COLO668 (cell line): ENCODE results near the gene PPP2R3B.
"Not testable (repeated sequence)": the region's sequence is repeated elsewhere in the genome, so short reads cannot be mapped to it uniquely, and the experiment has no call there.

Experiments used
- DNase-seq: peaks from one replicate; lab custom pipeline; 2025; ENCODE audit not compliant: unreplicated experiment; lab: John Stamatoyannopoulos, UW

PPP2R3B gene

DNA sequence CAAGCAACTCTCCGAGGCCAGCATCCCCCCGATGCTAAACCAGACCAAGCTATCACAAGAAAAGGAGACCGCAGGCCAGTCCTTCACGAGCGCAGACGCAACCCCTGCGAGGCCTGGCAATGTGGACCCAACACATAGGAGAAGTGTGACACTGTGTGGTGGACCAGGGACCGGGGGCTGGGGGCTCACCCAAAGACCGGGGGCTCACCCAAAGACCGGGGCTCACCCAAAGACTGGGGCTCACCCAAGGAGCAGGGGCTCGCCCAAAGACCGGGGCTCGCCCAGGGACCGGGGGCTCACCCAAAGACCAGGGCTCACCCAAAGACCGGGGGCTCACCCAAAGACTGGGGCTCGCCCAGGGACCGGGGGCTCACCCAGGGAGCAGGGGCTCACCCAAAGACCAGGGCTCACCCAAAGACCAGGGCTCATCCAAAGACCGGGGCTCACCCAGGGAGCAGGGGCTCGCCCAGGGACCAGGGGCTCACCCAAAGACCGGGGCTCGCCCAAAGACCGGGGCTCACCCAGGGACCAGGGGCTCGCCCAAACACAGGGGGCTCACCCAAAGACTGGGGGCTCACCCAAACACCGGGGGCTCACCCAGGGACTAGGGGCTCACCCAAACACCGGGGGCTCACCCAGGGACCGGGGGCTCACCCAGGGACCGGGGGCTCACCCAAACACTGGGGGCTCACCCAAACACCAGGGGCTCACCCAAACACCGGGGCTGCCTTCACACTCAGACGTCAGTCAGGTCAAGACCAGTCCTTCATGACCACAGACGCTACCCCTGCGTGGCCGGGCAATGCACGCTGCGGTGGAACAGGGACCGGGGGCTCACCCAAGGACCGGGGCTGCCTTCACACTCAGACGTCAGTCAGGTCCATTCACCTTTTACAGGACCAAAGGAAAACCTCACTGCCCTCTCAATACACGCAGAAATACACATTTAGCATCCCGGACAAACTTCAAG is 32.9 kb downstream of the PPP2R3B start:
- DNase-seq = no peak

DNA sequence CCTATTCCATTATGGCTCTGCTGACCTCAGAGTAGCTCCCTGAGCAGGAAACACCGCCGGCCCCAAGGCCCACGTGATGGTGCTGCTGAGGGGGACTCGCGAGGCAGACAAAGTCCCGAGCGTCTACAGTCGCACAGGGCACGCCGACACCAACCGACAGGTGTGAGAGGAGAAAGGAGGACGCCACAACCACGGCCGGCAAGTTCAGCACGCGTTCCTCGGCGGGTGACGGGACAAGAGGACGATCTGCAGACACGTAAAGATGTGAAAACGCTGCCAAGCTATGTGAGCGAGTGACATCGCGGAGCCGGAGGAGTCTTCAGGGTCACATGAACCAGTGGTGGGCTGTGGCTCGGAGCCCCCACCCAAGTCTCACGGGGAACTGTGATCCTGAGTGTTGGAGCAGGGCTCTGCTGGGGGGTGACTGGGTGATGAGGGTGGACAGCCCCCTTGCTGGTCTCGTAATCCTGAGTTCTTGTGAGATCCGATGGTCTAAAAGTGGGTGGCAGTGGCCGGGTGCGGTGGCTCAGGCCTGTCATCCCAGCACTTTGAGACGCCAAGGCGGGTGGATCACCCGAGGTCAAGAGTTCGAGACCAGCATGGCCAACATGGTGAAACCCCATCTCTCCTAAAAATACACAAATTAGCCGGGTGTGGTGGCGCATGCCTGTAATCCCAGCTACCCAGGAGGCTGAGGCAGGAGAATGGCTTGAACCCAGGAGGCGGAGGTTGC is 34.0 kb downstream of the PPP2R3B start:
- DNase-seq = no peak

DNA sequence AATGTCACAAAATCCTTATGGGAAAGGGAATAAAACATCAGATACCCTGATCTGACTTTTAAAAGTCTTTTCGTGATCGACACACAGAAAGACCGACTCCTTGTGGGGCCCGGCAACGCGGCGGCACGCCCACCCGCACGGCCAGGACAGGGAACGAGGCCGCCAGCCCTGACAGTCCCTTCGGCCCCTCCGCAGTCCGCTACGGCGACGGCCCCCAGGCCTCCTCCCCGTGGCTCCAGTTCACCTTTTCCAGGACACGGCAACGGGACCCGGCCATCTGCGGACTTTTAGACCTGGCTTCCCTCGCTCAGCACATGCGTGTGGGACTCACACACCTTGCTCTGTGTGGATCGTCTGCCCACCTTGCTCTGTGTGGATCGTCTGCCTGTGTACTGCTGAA is 34.5 kb downstream of the PPP2R3B start:
- DNase-seq = no peak

DNA sequence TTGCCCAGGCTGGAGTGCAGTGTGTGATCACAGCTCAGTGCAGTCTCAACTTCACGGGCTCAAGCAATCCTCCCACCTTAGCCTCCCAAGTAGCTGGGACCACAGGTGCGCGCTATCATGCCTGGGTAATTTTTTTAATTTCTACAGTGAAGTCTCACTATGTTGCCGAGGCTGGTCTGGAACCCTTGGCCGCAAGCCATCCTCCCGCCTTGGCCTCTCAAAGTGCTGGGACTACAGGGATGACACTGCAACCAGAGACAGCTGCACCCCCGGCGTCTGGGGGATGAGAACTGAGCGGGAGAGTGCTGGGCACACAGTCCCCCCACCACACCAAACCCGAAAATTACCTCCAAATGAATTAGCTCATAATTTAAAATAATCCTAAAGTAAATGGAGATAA is 35.0 kb downstream of the PPP2R3B start:
- no peak for DNase-seq

DNA sequence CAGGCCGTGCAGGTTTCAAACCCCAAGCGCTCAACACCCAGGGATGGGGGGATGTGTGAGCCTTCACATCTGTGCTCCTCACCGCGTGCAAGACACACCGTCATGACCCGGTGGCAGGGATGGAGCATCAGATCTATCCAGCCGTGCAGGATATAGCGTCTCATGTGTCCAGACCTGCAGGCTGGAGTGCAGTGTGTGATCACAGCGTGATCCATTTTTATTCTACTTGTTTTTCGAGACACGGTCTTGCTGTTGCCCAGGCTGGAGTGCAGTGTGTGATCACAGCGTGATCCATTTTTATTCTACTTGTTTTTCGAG is 35.4 kb downstream of the PPP2R3B start:
- not testable (repeated sequence) for DNase-seq

DNA sequence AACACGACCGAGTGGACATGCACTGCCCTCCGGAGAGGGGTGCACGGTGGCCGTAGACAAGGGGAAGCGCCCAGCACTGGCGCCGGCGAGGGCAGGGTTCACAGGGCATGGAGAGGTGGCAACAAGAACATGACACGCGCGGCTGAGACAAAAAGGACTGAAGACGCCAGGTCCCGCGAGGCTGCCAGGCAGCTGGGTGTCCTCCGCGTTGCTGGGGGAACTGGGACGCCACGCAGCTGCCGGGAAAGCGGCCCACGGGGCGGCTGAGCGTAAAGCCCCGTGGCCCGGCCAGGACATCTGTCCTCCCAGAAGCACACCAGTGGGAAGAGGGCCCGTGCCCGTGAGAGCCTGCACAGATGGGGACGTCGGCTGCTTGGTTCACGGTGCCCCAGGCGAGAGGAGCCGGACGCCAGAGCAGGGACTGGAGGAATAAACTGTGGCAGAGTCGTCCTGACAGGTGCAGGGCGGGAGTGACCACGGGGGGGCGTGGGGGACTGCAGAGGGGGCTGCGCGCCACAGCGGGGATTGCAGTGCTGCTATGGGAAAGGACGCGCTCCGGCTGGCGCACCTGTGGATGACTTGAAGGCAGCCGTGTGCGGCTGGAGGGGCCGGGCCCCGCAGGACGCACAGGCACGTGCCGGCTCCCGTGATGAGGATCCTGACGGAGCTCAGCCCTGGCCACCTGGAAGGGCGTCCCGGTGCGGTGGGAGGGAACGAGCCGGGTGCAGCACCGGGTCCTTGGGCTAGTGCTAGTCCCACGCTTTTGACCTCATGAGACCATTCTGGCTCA is 36.0 kb downstream of the PPP2R3B start:
- no peak for DNase-seq

DNA sequence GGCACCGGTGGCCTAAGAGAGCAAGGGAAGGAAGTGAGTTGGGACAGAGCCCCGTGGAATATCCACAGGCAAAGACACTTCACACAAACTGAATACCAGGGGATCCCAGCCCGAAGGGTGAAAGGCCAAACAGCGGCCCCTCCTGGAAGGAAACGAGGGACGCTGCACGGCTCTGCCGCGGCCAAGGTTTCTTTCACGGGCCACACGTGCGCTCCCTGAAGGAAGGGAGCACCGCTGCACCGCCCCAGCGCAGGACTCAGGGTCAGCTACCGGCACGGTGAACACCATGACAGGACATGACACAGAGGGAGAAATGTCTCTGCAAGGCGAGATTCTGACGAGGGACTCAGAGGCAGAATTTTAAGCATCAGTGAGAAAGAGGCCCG is 36.6 kb downstream of the PPP2R3B start:
- no peak for DNase-seq

DNA sequence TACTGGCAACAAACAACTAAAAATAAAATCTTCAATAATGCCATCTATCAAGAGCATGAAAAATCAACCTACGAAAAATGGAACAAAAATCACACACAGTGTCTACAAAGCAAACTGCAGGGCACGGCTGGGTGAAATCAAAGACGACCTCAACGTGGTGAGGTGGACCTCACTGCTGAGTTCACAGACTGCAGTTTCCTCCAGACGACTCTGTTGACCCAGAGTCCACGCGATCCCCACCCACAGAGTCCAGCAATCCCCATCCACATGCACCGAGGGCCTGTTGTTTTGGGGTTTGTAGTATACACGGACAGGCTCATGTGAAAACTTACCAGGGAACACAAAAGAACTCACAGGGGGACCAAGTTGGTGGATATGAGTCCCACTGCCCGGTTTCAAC is 37.0 kb downstream of the PPP2R3B start:
- no peak for DNase-seq

DNA sequence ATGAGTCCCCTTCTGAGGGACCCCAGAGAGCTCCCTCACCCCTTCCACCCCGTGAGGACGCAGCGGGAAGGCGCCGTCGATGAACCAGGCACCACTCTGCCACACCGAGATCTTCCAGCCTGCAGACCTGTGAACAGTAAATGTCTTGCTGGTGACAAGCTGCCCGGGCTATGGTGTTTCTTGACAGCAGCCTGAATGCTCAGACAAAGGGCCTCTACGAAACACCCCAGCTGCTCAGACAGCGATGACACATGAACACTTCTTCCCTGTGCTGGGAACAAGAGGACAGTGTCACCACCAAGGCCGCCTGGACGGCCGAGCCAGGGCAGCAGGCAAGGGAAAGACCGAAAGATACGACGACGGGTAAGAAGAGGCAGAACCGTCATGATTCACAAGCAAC is 37.5 kb downstream of the PPP2R3B start:
- no peak for DNase-seq

DNA sequence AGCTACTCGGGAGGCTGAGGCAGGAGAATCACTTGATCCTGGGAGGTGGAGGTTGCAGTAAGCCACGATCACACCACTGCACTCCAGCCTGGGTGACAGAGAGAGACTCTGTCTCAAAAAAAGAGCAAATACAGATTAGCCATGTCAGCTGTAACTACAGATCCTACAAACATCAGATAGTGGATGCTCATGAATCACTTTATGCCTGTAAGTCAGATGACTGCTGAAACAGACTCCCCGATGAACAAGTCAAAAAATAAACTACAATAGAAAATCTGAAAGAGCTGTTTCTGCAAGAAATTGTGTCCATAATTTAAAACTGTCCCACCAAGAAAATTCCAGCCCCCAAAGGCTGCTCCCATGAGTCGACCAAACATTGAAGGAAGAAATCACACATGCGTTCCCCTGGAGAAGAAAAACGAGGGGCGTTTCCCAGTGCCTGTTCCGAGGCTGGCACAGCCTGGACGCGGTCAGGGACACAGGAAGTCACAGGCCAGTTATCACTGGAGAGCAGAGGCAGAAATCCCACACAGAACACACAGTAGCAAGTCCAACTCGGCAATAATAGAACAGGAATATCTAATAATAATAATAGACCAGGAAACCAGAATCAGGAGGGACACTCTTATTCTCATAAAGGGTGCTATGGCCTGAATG is 38.1 kb downstream of the PPP2R3B start:
- no peak for DNase-seq

DNA sequence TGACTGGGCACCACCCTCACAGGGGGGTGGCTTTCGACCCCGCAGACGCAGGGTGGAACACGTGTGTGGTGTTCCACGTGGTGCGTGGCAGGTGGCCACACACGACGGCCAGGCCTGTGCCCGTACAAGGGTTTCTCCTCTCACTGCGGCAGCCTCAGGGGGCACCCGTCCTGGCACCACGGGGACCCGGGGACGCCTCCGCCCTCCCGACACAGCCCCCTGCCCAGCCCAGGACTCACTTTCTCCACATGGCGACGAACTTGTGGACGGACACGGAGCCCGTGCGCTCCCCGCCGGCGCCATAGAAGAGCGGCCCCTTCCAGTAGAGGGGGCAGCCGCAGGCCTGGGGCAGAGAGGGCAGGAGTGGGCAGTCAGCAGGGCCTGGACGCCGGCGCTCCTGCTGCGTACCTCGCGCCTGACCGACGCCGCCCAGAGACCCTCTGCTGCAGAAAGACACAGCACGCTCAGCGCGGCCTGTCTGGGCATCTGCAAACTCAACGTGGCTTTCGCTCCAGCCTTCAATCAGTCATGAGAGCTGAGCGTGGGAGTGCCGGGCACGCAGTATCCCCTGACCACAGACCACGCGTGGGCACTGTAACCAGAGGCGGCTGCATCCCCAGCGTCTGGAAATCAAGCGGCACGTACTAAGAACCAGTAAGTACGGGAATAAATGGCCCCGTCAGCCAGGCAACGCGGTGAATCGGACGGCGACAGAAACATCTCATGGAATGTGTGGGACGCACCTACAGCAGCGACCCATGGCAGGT is 39.2 kb downstream of the PPP2R3B start:
- DNase-seq = no peak

DNA sequence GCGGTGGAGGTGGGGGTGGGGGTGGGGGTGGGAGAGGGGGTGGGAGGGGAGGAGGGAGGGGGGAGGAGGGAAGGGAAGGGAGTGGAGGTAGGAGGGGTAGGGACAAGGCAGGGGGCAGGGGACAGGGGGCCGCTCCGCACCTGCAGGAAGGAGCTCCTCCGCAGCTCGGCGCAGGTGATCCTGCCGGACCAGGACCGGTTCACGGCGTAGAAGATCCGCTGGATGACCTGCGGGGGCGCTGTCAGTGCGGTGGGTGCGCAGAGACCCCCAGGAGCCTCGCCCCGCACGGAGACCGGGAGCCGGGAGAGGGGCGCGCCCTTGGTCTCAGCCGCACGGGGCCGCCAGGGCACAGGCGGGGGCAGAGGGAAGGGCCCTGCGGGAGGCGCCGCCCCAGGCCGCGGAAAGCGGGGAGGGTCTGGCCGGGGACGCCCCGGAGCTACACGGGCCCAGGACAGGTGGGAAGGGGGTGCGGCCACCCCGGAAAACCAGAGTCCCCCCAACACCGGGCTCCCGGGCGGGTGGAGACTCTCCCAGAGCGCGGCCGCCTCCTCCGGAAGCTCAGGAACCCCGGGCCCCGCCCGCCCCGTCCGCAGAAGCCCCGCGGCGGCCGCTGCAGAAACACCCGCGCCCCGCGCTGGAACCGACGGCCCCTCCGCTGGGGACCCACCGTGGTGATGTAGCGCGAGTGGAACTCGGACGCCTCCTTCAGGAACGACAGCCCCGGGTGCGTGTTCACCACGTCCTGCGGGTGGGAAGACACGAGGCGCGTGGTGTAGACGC is 40.5 kb downstream of the PPP2R3B start:
- no peak for DNase-seq

DNA sequence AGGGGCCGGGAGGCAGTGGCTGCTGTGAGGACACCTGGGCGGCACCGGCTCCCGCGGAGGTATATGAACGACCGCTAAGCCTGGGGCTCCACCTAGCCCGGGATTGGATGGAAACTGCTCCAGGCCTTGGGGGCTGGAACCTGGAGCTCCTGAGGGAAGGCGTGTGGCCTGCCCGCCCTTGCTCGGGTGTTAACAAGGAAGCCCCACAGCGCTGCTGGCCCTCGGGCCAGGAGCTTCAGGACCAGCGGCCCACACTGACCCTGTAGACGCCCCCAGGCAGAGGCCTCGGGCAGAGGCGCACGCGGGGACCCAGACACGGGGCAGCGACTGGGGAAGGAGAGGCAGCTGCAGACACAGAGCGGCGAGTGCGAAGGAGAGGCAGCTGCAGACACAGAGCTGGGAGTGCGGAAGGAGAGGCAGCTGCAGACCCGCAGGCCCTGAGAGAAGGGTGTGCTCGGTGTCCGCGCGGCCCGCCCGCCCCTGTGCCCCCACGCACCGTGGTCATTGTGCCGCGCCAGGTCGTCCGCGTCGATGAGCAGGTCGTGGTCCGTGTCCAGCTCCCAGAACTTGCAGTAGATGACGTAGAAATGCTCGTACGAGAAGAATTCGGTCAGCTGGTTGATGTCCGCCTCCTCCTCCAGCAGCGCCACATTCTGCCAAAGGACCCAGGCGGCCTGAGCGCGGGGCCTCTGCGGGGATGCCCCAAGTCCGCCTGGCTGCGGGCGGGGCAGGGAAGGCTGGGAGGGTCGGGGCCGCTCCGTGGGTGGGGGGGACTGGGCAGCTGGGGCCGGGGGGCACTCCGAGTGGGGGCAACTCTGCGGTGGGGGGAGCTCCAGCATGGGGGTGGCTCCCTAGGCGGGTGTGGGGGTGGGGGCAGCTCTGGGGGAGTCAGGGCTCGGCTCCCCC is 41.4 kb downstream of the PPP2R3B start:
- no peak for DNase-seq

DNA sequence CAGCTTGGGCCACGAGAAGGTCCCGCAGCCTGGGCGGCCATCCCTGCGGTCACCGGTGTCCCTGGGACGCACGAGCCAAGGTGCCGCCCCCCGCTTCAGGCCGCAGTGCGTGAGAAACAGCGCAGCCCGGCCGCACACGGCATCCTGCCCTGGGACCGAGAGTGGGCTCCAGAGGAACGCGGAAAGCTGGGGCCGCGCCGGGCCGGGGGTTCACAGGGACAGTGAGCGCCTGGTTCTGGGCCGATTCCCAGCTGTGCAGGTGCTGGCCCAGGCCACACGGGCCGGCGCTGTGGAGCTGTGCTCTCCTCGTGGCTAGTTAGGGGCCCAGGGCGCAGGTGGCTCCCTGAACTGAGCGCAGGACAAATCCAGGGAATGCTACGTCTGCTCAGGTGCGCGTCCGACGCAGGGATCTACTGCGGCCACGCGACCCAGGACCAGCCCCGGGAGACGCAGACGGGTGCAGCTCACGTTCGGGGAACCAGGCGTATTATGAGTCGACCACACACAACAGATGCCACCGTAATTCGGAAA is 42.3 kb downstream of the PPP2R3B start:
- DNase-seq = no peak

DNA sequence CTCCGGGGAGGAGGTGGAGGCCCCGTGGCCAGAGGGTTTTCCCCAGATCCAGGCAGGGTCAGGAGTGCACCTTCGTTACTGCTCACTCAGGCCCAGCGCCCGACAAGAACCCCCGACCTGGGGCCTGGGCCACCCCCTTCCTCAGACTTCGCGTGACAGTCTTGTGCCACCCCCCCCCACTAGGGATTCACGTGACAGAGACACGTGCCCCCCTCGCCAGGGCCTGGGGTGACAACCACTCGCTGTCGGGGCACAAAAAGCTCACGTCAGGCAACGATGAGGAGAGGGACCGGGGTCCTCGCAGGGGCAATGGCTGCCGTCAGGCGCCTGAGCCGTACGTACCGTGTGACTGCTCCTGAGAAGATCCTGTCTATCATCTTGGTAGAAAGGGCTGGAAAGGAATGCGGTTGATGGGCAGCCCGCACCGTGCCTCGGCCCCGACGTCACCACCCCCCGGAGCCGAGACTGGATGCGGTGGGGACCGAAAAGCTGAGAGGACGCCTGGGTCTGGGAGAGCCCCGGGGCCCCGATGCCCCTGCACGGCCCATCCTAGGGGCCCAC is 45.1 kb downstream of the PPP2R3B start:
- DNase-seq = no peak

DNA sequence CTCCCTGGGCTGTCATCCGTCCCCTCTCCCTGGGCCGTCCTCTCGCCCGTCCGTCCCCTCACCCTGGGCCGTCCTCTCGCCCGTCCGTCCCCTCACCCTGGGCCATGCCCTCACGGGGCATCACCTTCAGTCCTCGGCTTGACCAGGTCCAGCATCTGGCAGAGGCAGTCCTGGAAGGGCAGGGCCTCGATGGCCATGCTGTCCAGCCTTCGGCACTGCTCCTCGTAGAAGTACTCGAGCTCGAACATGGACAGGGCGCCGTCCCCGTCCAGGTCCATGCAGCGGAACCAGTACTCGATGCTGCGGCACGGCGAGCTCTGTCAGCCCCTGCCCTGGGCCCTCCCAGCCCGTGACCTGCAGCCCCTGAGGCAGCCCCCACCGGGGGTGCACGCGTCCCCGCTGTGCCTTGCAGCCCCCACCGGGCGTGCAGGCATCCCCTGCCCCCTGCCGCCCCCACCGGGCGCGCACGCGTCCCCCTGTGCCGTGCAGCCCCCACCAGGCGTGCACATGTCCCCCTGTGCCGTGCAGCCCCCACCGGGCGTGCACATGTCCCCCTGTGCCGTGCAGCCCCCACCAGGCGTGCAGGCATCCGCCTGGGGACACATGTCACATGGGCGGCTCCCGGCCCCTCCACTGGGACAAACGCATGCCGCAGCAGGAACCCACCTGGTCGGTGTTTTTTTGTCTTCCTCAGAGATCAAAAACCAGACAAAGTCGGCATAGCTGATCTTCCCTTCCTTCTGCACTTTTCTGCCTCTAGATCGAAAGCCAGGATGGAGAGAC is 45.9 kb downstream of the PPP2R3B start:
- no peak for DNase-seq

DNA sequence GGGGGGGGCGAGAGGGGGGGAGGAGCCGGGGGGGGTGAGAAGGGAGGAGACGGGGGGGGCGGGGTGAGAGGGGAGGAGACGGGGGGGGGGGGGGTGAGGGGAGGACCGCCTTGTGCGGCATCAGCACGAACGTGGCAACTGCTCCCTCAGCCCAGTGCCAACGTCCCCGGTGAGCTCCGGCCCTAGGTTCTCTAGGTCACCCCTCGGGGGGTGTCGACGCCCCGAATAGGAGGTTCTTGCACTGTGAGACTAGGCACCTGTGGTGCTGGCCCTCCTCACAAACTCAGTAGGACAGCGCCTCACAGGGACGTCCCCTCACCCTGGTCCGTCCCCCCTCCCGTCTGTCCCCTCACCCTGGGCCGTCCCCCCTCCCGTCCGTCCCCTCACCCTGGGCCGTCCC is 46.6 kb downstream of the PPP2R3B start:
- DNase-seq = no peak
